Neural crest cell (in vitro differentiated cells): Measurements from ENCODE around the gene THRSP. TPM values are rescaled to one million over a fixed set of nuclear protein-coding genes. Genes with fewer than 3 reads are reported as not detected.
A peak's percentile ranks its signal among the peaks of the same experiment; 100 is the strongest.
"Not testable (repeated sequence)": the region's sequence is repeated elsewhere in the genome, so short reads cannot be mapped to it uniquely, and the experiment has no call there.

Source experiments
- DNase-seq: peaks from one replicate; pipeline ENCODE4 v3.0.0; 2021; ENCODE audit warnings: low read depth, mixed read lengths, low spot score
- H3K27ac Mint-ChIP-seq: one replicate; pipeline ENCODE4 v1.8.0; 2021; ENCODE audit warnings: mild to moderate bottlenecking, mixed read lengths; ENCODE audit not compliant: unreplicated experiment
- H3K27me3 Mint-ChIP-seq: 2 replicates; pipeline ENCODE4 v1.8.0; 2021; ENCODE audit warnings: low read depth, mild to moderate bottlenecking, mixed read lengths
- H3K36me3 Mint-ChIP-seq: 2 replicates; pipeline ENCODE4 v1.8.0; 2021; ENCODE audit warnings: low read depth, mild to moderate bottlenecking, mixed read lengths
- H3K4me1 Mint-ChIP-seq: 2 replicates; pipeline ENCODE4 v1.8.0; 2021; ENCODE audit warnings: mixed read lengths
- H3K4me3 Mint-ChIP-seq: one replicate; pipeline ENCODE4 v1.8.0; 2021; ENCODE audit warnings: mild to moderate bottlenecking, mixed read lengths
- H3K9me3 Mint-ChIP-seq: 2 replicates; pipeline ENCODE4 v1.8.0; 2021; ENCODE audit warnings: mixed read lengths
- total RNA-seq: library from RNA; stranded (reverse); gene quantifications from 2 replicates; pipeline ENCODE4 v1.2.1, GENCODE V29; 2021
- TF ChIP-seq, protein P1 (sequence below): fragments of 200-600 bp; sonication (generic); conservative IDR thresholded peaks from 2 replicates; pipeline ENCODE4 v1.5.0; 2021; ENCODE audit warnings: antibody characterized with exemption, mild to moderate bottlenecking

The THRSP gene
- total RNA-seq, 1 donor from 2014 or later, result not detected

DNA sequence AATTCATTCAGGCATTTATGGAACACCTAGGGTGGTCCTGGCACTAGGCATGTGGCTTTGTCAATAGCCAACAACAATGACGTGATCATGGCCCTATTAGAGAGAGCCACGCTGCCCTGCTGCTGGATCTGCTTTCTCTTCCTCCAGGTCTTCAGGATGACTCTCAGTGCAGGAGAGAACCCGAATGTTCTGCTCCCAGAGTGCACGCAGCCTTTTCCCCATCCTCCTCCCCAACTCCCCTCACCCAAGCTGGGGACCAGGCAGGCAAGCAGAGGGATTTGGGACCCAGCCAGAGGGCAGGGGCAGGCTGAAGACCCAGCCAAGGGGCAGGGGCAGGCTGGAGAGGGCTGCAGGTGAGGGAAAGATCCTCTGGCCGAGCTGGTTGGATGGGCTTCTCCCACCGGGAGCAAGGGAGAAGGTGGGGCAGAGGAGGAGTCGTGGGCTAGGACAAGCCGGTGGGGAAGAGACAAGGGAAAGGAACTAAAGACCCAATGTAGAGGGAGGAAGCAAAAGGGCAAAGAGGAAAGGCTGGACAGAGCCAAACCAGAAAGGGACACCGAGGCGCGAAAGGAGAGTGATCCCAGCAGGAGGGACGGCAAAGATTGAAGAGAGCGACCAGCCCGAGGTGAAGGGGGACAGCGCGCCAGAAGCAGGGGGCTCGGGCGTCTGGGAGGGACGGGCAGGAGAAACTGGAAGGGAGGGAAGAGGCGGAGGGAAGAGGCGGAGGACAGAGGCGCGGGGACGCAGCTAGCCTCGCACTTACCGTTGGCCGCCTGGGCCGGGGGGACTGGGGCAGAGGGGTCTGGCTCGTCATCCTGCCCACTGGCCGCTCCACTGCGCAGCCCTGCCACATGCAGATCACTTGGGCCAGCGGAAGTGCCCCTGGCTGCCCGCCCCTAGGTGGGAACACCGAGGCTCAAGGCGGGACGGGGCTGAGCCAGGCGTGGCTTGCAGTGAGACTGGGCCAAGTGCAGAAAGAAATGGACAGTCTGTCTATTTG, 41.0 kb upstream of the THRSP start, which contains the start of gene KCTD14:
Gene KCTD14 (minus strand): TSS at position 880 of the 1,000 bp plus-strand sequence. CDS start 27 bp downstream, at position 853.
- Mint-ChIP-seq H3K9me3 (no peaks in the 10 kb centered on the region), H3K4me3 (peak within 1 kb of the TSS; percentile 70), H3K27ac (no peak within 1 kb of the TSS), H3K27me3 (peaks cover 25% of the 10 kb centered on the region), H3K4me1 (peaks cover 27% of the 10 kb centered on the region), H3K36me3 (no peaks in the 10 kb centered on the region)
- peak; percentile 3 for DNase-seq
- TF ChIP-seq, protein P1, sequence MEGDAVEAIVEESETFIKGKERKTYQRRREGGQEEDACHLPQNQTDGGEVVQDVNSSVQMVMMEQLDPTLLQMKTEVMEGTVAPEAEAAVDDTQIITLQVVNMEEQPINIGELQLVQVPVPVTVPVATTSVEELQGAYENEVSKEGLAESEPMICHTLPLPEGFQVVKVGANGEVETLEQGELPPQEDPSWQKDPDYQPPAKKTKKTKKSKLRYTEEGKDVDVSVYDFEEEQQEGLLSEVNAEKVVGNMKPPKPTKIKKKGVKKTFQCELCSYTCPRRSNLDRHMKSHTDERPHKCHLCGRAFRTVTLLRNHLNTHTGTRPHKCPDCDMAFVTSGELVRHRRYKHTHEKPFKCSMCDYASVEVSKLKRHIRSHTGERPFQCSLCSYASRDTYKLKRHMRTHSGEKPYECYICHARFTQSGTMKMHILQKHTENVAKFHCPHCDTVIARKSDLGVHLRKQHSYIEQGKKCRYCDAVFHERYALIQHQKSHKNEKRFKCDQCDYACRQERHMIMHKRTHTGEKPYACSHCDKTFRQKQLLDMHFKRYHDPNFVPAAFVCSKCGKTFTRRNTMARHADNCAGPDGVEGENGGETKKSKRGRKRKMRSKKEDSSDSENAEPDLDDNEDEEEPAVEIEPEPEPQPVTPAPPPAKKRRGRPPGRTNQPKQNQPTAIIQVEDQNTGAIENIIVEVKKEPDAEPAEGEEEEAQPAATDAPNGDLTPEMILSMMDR, result no peak

DNA sequence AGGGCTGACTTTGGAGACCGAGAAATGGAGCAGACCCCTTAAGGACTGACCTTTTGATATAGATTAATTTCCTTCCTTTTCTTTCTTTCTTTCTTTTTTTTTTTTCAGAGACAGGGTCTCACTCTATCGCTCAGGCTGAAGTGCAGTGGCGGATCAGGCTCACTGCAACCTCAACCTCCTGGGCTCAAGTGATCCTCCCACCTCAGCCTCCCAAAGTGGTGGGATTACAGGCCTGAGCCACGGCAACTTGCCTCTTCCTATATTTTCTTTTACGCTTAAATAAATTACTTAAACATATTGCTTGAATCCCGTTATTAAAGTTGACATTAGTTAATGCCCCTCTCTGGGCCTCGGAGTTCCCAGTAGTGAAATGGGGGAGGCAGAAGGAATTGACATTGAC, 40.2 kb upstream of the THRSP start:
- no peaks in the 10 kb centered on the region for H3K9me3 Mint-ChIP-seq
- H3K4me3 Mint-ChIP-seq, result no peak overlapping the region
- no peaks in the 10 kb centered on the region for H3K36me3 Mint-ChIP-seq
- H3K27ac Mint-ChIP-seq, result no peak overlapping the region
- TF ChIP-seq, protein P1, result no peak
- peaks cover 27% of the 10 kb centered on the region for H3K4me1 Mint-ChIP-seq
- DNase-seq, result no peak
- H3K27me3 Mint-ChIP-seq, result peaks cover 25% of the 10 kb centered on the region

DNA sequence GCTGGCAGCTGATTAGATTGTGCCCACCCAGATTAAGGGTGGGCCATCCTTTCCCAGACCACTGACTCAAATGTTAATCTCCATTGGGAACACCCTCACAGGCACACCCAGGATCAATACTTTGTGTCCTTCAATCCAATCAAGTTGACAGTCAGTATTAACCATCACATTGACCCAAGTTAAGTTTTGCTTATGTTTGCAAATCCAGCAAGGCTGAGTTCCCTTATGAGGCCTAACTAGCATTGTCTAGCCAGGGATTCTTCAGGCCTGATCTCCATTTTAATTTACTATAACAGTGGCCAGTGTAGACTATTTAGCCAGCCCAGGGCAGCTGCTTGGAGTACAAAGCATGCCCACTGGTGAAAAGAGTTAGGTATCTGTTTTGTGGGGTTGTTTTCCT, 38.3 kb upstream of the THRSP start:
- peaks cover 23% of the 10 kb centered on the region for H3K27me3 Mint-ChIP-seq
- no peaks in the 10 kb centered on the region for H3K9me3 Mint-ChIP-seq
- peaks cover 22% of the 10 kb centered on the region for H3K4me1 Mint-ChIP-seq
- H3K27ac Mint-ChIP-seq, result no peak overlapping the region
- TF ChIP-seq, protein P1, result no peak
- no peaks in the 10 kb centered on the region for H3K36me3 Mint-ChIP-seq
- no peak overlapping the region for H3K4me3 Mint-ChIP-seq
- DNase-seq, result no peak

DNA sequence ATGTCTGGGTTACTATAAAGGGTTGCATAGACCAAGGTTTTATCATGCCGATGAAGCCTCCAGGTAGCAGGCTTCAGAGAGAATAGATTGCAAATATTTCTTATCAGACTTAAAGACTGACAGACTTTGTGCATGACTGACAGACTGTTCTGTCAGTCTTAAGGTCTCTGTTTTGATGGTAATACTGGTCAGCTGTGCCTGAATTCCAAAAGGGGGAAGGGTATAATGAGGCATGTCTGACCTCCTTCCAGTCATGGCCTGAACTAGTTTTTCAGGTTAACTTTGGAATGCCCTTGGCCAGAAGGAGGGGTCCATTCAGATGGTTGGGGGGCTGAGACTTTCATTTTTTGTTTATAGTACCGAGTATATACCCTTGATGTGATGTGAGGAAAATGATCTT, 35.9 kb upstream of the THRSP start:
- TF ChIP-seq, protein P1, result no peak
- no peak for DNase-seq
- no peaks in the 10 kb centered on the region for H3K36me3 Mint-ChIP-seq
- H3K4me3 Mint-ChIP-seq, result no peak overlapping the region
- H3K27me3 Mint-ChIP-seq, result peaks cover 10% of the 10 kb centered on the region
- no peak overlapping the region for H3K27ac Mint-ChIP-seq
- H3K9me3 Mint-ChIP-seq, result no peaks in the 10 kb centered on the region
- H3K4me1 Mint-ChIP-seq, result peaks cover 11% of the 10 kb centered on the region

DNA sequence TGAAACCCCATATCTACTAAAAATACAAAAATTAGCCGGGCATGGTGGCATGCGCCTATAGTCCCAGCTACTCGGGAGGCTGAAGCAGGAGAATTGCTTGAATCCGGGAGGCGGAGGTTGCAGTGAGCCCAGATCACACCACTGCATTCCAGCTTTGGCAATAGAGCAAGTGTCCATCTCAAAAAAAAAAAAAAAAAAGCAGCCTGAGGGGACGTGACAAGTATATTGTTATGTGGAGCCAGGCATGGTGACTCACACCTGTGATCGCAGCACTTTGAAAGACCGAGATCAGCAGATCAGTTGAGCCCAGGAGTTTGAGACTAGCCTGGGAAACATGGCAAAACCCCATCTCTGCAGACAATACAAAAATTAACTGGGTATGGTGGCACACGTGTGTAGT, 35.2 kb upstream of the THRSP start:
- not testable (repeated sequence) for H3K27ac Mint-ChIP-seq, H3K4me3 Mint-ChIP-seq, H3K27me3 Mint-ChIP-seq, H3K4me1 Mint-ChIP-seq, H3K36me3 Mint-ChIP-seq, DNase-seq, H3K9me3 Mint-ChIP-seq
